Mesenchymal stem cell (in vitro differentiated cells and primary cell): Measurements from ENCODE around the gene PRICKLE2.

Experiments used
- DNase-seq: peaks from one replicate; pipeline ENCODE4 v3.0.0-alpha.2; 2013
- H2AFZ ChIP-seq: one replicate; pipeline ENCODE4 v1.6.1; 2013; ENCODE audit warnings: low read depth, mild to moderate bottlenecking, control low read depth, inconsistent platforms, low read length, moderate library complexity
- H2AK5ac ChIP-seq: 2 replicates; pipeline ENCODE4 v1.6.1; 2013; ENCODE audit warnings: low read length, moderate library complexity, mild to moderate bottlenecking, inconsistent platforms; ENCODE audit not compliant: severe bottlenecking
- H2BK120ac ChIP-seq: one replicate; pipeline ENCODE4 v1.6.1; 2013; ENCODE audit warnings: low read depth, mild to moderate bottlenecking, inconsistent platforms, low read length, moderate library complexity
- H2BK12ac ChIP-seq, 2 experiments: one replicate each; pipeline ENCODE4 v1.6.1; 2013; ENCODE audit warnings: inconsistent platforms in 2 of 2, low read length in 2 of 2, mild to moderate bottlenecking in 2 of 2, moderate library complexity in 2 of 2, control low read depth in 1 of 2
- H2BK15ac ChIP-seq: one replicate; pipeline ENCODE4 v1.6.1; 2013; ENCODE audit warnings: mild to moderate bottlenecking, low read depth, inconsistent platforms; ENCODE audit not compliant: poor library complexity, severe bottlenecking
- H2BK5ac ChIP-seq: 2 replicates; pipeline ENCODE4 v1.6.1; 2013; ENCODE audit warnings: low read depth, mild to moderate bottlenecking, low read length, control low read depth, inconsistent platforms; ENCODE audit not compliant: poor library complexity, severe bottlenecking
- H3K14ac ChIP-seq, 2 experiments: one replicate each; pipeline ENCODE4 v1.6.1; 2013; ENCODE audit warnings: inconsistent platforms in 2 of 2, low read length in 2 of 2, control low read depth in 1 of 2, mild to moderate bottlenecking in 1 of 2, moderate library complexity in 1 of 2
- H3K18ac ChIP-seq, 2 experiments: one replicate each; pipeline ENCODE4 v1.6.1; 2013; ENCODE audit warnings: inconsistent platforms in 2 of 2, low read length in 2 of 2, control low read depth in 1 of 2, low read depth in 1 of 2, mild to moderate bottlenecking in 1 of 2
- H3K23ac ChIP-seq, 2 experiments: one replicate each; pipeline ENCODE4 v1.6.1; 2013; ENCODE audit warnings: inconsistent platforms in 2 of 2, low read length in 2 of 2, mild to moderate bottlenecking in 2 of 2, moderate library complexity in 2 of 2, control low read depth in 1 of 2
- H3K27ac ChIP-seq: 2 replicates; pipeline ENCODE4 v1.5.1; 2013; ENCODE audit warnings: mild to moderate bottlenecking, moderate library complexity, low read length, control low read depth, inconsistent platforms; ENCODE audit not compliant: poor library complexity, severe bottlenecking
- H3K27me3 ChIP-seq, 2 experiments: 2 replicates each; pipeline versions ENCODE4 v1.6.1 to v1.7.0; 2013; ENCODE audit warnings: low read length in 2 of 2, mild to moderate bottlenecking in 2 of 2, moderate library complexity in 2 of 2, control low read depth in 1 of 2, inconsistent platforms in 1 of 2; ENCODE audit not compliant: control insufficient read depth in 1 of 2, insufficient read depth in 1 of 2
- H3K36me3 ChIP-seq, 2 experiments: 2 replicates each; pipeline versions ENCODE4 v1.6.1 to v1.7.0; 2013; ENCODE audit warnings: low read length in 2 of 2, control low read depth in 1 of 2, inconsistent platforms in 1 of 2, low read depth in 1 of 2, mild to moderate bottlenecking in 1 of 2; ENCODE audit not compliant: insufficient read depth in 2 of 2, control insufficient read depth in 1 of 2
- H3K4ac ChIP-seq, 2 experiments: one replicate each; pipeline ENCODE4 v1.6.1; 2013; ENCODE audit warnings: inconsistent platforms in 2 of 2, low read length in 2 of 2, mild to moderate bottlenecking in 2 of 2, moderate library complexity in 2 of 2, control low read depth in 1 of 2, low read depth in 1 of 2
- H3K4me1 ChIP-seq: 2 replicates; pipeline ENCODE4 v1.6.1; 2013; ENCODE audit warnings: low read depth, low read length, control low read depth; ENCODE audit not compliant: control insufficient read depth, insufficient read depth
- H3K4me2 ChIP-seq: 2 replicates; pipeline ENCODE4 v1.6.1; 2013; ENCODE audit warnings: low read length, mild to moderate bottlenecking, inconsistent platforms; ENCODE audit not compliant: poor library complexity, severe bottlenecking
- H3K4me3 ChIP-seq, 2 experiments: 2 replicates each; pipeline versions ENCODE4 v1.5.1 to v1.7.0; 2013; ENCODE audit warnings: low read length in 2 of 2, mild to moderate bottlenecking in 2 of 2, control low read depth in 1 of 2, low read depth in 1 of 2; ENCODE audit not compliant: insufficient read depth in 1 of 2
- H3K79me1 ChIP-seq: replicated peaks from 2 replicates; pipeline ENCODE4 v1.6.1; 2013; ENCODE audit warnings: mild to moderate bottlenecking, control low read depth, low read length, inconsistent platforms; ENCODE audit not compliant: poor library complexity, severe bottlenecking
- H3K9ac ChIP-seq: 2 replicates; pipeline ENCODE4 v1.7.0; 2013; ENCODE audit warnings: mild to moderate bottlenecking, low read length, moderate library complexity
- H3K9me3 ChIP-seq: 2 replicates; pipeline ENCODE4 v1.7.0; 2013; ENCODE audit warnings: mild to moderate bottlenecking, low read length; ENCODE audit not compliant: control insufficient read depth
- H4K8ac ChIP-seq: one replicate; pipeline ENCODE4 v1.6.1; 2013; ENCODE audit warnings: inconsistent platforms, mild to moderate bottlenecking, low read length, moderate library complexity
- H4K91ac ChIP-seq: one replicate; pipeline ENCODE4 v1.6.1; 2013; ENCODE audit warnings: mild to moderate bottlenecking, low read length, inconsistent platforms
- WGBS: methylation state at CpG from one replicate; pipeline ENCODE4 v1.1.7; 2013; ENCODE audit warnings: mixed read lengths; 5-methylcytosine and 5-hydroxymethylcytosine counted together

Gene PRICKLE2

GRCh38 chr3:64055076-64055475 lies 170.2 kb downstream of the PRICKLE2 start:
- Histone ChIP-seq H3K18ac (no peak overlapping the region), H3K79me1 (no peaks in the 10 kb centered on the region), H2BK120ac (no peak overlapping the region), H3K9me3 (no peaks in the 10 kb centered on the region), H3K27me3 (no peaks in the 10 kb centered on the region), H3K27ac (no peak overlapping the region), H2BK12ac (no peak overlapping the region), H3K36me3 (no peaks in the 10 kb centered on the region), H3K9ac (no peak overlapping the region), H4K91ac (no peak overlapping the region), H3K4me3 (no peak overlapping the region), H3K4me2 (no peak overlapping the region), H3K4me1 (no peaks in the 10 kb centered on the region), H2AFZ (no peak overlapping the region), H3K4ac (no peak overlapping the region), H3K14ac (no peak overlapping the region), H3K23ac (no peak overlapping the region), H2BK15ac (no peak overlapping the region), H2AK5ac (no peak overlapping the region), H4K8ac (no peak overlapping the region), H2BK5ac (no peak overlapping the region)
- no peak for DNase-seq
- no CpG with 5 or more reads among the region's 2 CpGs for WGBS

- Histone ChIP-seq H3K4me3 (no peak overlapping the region), H3K4ac (no peak overlapping the region), H3K27ac (no peak overlapping the region), H3K36me3 (no peaks in the 10 kb centered on the region), H3K79me1 (no peaks in the 10 kb centered on the region), H2BK12ac (no peak overlapping the region), H2AFZ (no peak overlapping the region), H2BK5ac (no peak overlapping the region), H3K4me1 (no peaks in the 10 kb centered on the region), H2AK5ac (no peak overlapping the region), H2BK15ac (no peak overlapping the region), H3K9ac (no peak overlapping the region), H4K91ac (no peak overlapping the region), H3K18ac (no peak overlapping the region), H3K27me3 (no peaks in the 10 kb centered on the region), H4K8ac (no peak overlapping the region), H3K14ac (no peak overlapping the region), H2BK120ac (no peak overlapping the region), H3K9me3 (no peaks in the 10 kb centered on the region), H3K4me2 (no peak overlapping the region), H3K23ac (no peak overlapping the region)
- WGBS = 100% methylated on average over 2 of the region's 3 CpGs
- DNase-seq = no peak
Measured at GRCh38 chr3:64054488-64054887, 170.8 kb downstream of the PRICKLE2 start.

DNA sequence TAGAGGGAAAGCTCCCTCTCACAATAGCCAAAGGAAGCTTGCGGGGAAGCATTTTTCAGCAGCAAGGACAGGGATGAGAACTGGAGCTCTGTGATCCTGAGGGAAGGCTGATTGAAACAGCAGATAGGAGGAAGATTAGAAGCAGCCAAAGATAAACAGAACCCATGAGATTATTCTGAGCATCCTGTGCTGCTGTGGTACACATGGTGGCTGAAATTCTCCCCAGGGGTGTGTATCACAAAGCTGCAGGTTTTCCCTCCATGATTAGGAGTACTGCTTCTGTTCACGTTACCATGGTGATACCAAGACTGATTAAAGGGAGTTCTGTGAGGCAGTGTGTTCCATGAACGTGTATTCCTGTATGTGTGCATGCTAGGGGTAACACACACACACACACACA lies 171.7 kb downstream of the PRICKLE2 start:
- H3K79me1 ChIP-seq = no peaks in the 10 kb centered on the region
- peak overlapping the region in 1 of 2 experiments; percentile 64 for H3K23ac ChIP-seq
- H2BK15ac ChIP-seq = no peak overlapping the region
- DNase-seq = no peak
- no peak overlapping the region for H3K4ac ChIP-seq
- no peaks in the 10 kb centered on the region for H3K9me3 ChIP-seq
- H3K4me2 ChIP-seq = no peak overlapping the region
- no peak overlapping the region for H3K4me3 ChIP-seq
- H3K9ac ChIP-seq = no peak overlapping the region
- 71% methylated on average over 1 of the region's 3 CpGs for WGBS
- H2BK120ac ChIP-seq = no peak overlapping the region
- H3K27ac ChIP-seq = no peak overlapping the region
- no peaks in the 10 kb centered on the region for H3K27me3 ChIP-seq
- H3K4me1 ChIP-seq = no peaks in the 10 kb centered on the region
- no peak overlapping the region for H2AFZ ChIP-seq
- no peak overlapping the region for H4K8ac ChIP-seq
- no peak overlapping the region for H3K14ac ChIP-seq
- no peak overlapping the region for H3K18ac ChIP-seq
- no peak overlapping the region for H2AK5ac ChIP-seq
- H3K36me3 ChIP-seq = no peaks in the 10 kb centered on the region
- no peak overlapping the region for H2BK5ac ChIP-seq
- H2BK12ac ChIP-seq = no peak overlapping the region
- no peak overlapping the region for H4K91ac ChIP-seq

- Histone ChIP-seq H3K4me3 (no peak overlapping the region), H2BK12ac (no peak overlapping the region), H3K27me3 (no peaks in the 10 kb centered on the region), H3K79me1 (no peaks in the 10 kb centered on the region), H4K91ac (no peak overlapping the region), H3K4me1 (no peaks in the 10 kb centered on the region), H3K27ac (no peak overlapping the region), H3K9me3 (no peaks in the 10 kb centered on the region), H2BK120ac (no peak overlapping the region), H3K23ac (no peak overlapping the region), H3K14ac (no peak overlapping the region), H4K8ac (no peak overlapping the region), H3K4ac (no peak overlapping the region), H3K18ac (no peak overlapping the region), H2AFZ (no peak overlapping the region), H2BK15ac (no peak overlapping the region), H3K9ac (no peak overlapping the region), H2AK5ac (no peak overlapping the region), H3K4me2 (no peak overlapping the region), H2BK5ac (no peak overlapping the region), H3K36me3 (no peaks in the 10 kb centered on the region)
- DNase-seq = no peak
Measured at GRCh38 chr3:64053117-64053516, 172.1 kb downstream of the PRICKLE2 start.
